ENCODE data around the gene PRPF39. TPM values are rescaled to one million over a fixed set of nuclear protein-coding genes. Genes with fewer than 3 reads are reported as not detected.

Gene PRPF39
- total RNA-seq, 1 donor from 2014 or later, result 23.4 TPM

DNA sequence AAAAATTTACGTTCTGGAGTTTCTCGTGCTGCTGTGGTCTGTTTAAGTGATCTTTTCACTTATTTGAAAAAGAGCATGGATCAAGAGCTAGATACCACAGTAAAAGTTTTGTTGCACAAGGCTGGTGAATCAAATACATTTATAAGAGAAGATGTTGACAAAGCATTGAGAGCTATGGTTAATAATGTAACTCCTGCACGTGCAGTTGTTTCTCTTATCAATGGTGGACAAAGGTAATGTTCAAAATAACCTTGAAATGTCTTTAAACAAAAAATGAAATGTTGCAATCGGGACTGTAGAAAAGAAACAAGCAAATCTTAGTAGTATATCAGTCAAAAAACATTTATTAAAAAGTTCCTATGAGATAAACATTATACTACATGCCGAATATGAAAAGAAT lies 39.3 kb upstream of the PRPF39 start:
- TF ChIP-seq, protein P1, sequence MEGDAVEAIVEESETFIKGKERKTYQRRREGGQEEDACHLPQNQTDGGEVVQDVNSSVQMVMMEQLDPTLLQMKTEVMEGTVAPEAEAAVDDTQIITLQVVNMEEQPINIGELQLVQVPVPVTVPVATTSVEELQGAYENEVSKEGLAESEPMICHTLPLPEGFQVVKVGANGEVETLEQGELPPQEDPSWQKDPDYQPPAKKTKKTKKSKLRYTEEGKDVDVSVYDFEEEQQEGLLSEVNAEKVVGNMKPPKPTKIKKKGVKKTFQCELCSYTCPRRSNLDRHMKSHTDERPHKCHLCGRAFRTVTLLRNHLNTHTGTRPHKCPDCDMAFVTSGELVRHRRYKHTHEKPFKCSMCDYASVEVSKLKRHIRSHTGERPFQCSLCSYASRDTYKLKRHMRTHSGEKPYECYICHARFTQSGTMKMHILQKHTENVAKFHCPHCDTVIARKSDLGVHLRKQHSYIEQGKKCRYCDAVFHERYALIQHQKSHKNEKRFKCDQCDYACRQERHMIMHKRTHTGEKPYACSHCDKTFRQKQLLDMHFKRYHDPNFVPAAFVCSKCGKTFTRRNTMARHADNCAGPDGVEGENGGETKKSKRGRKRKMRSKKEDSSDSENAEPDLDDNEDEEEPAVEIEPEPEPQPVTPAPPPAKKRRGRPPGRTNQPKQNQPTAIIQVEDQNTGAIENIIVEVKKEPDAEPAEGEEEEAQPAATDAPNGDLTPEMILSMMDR (IDR thresholded peaks at IDR 0.05; ENCODE audit: insufficient read depth, low read length, severe bottlenecking), result no peak
- Histone ChIP-seq H3K27me3 (ENCODE audit: control insufficient read depth, insufficient read depth, low read length) (no peaks in the 10 kb centered on the region), H3K36me3 (ENCODE audit: control insufficient read depth, insufficient read depth, low read length) (no peaks in the 10 kb centered on the region), H3K4me3 (ENCODE audit: low read depth, low read length) (no peak overlapping the region)
- DNase-seq (ENCODE audit: low read depth), result no peak
- no peak for FAIRE-seq

DNA sequence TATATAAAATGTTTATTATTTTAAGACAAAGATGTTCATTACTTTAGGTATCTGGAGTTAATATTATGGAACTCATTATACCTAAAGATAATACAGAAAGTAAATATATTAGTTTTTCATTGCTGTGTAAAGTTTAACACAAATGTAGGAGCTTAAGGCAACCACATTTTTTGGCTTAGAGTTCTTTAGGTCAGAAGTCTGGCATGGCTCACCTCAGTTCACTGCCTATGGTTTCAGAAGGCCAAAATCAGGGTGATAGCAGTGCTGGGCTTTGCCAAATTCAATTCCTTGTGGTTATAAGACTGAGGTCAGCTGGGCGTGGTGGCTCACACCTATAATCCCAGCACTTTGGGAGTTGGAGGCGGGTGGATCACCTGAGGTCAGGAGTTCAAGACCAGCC lies 35.5 kb upstream of the PRPF39 start:
- no peak for DNase-seq (ENCODE audit: low read depth)
- TF ChIP-seq, protein P1 (IDR thresholded peaks at IDR 0.05; ENCODE audit: insufficient read depth, low read length, severe bottlenecking), result no peak
- H3K36me3 ChIP-seq (ENCODE audit: control insufficient read depth, insufficient read depth, low read length), result no peaks in the 10 kb centered on the region

DNA sequence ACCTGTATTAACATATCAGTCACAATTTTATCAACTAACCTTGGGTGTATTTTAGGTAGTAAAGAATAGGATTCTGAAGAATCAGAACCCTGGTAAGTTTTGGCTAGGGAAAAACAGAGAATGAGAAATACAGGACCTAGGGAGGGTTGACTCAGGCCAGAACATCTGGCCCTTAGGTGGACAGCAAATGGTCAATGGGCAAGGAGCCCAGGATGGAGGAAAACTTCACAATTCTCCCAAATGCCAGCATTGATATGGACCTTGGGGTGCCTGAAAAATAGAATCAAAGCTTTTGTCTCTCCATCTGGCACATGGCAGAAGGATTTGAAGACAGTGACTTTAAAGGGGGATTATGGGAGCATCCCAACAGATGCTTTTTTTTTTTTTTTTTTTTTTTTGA lies 32.7 kb upstream of the PRPF39 start:
- TF ChIP-seq, protein P1 (IDR thresholded peaks at IDR 0.05; ENCODE audit: insufficient read depth, low read length, severe bottlenecking), result no peak
- Histone ChIP-seq H3K36me3 (ENCODE audit: control insufficient read depth, insufficient read depth, low read length) (no peaks in the 10 kb centered on the region), H3K4me3 (ENCODE audit: low read depth, low read length) (no peak overlapping the region), H3K27me3 (ENCODE audit: control insufficient read depth, insufficient read depth, low read length) (no peaks in the 10 kb centered on the region)
- no peak for FAIRE-seq
- no peak for DNase-seq (ENCODE audit: low read depth)

More for the DNA sequence above, 35.5 kb upstream of the PRPF39 start:
- no peak overlapping the region for H3K4me3 ChIP-seq (ENCODE audit: low read depth, low read length)
- no peak for FAIRE-seq
- H3K27me3 ChIP-seq (ENCODE audit: control insufficient read depth, insufficient read depth, low read length), result no peaks in the 10 kb centered on the region

DNA sequence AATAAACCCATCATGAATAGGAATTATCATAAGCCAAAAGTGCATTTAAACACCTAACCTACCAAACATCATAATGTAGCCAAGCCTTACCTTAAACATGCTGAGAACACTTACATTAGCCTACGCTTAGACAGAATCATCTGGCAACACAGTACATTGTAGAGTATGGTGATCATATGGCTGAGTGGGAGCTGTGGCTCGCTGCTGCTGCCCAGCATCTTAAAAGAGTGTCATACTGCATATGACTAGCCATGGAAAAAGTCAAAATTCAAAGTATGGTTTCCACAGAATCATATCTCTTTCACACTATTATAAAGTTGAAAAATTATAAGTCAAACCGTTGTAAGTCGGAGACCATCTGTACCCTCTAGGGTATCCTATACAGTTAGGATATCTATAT lies 32.0 kb upstream of the PRPF39 start:
- FAIRE-seq (no peak), DNase-seq (ENCODE audit: low read depth) (no peak)
- Histone ChIP-seq H3K27me3 (ENCODE audit: control insufficient read depth, insufficient read depth, low read length) (no peaks in the 10 kb centered on the region), H3K36me3 (ENCODE audit: control insufficient read depth, insufficient read depth, low read length) (no peaks in the 10 kb centered on the region), H3K4me3 (ENCODE audit: low read depth, low read length) (no peak overlapping the region)
- TF ChIP-seq, protein P1 (IDR thresholded peaks at IDR 0.05; ENCODE audit: insufficient read depth, low read length, severe bottlenecking), result no peak

DNA sequence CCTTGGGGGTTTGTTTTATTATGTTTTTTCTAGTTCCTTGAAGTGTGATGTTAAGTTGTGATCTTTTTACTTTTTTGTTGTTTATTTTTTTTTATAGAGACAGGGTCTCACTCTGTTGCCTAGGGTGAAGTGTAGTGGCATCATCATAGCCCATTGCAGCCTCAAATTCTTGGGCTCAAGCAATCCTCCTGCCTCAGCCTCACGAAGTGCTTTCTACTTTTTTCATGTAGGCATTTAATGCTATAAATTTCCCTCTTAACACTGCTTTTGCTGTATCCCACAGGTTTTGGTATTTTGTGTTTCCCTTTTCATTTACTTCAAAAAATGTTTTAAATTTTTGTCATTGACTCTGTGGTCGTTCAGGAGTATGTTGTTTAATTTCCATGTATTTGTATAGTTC lies 26.6 kb upstream of the PRPF39 start:
- Histone ChIP-seq H3K27me3 (ENCODE audit: control insufficient read depth, insufficient read depth, low read length) (no peaks in the 10 kb centered on the region), H3K4me3 (ENCODE audit: low read depth, low read length) (no peak overlapping the region), H3K36me3 (ENCODE audit: control insufficient read depth, insufficient read depth, low read length) (no peaks in the 10 kb centered on the region)
- TF ChIP-seq, protein P1 (IDR thresholded peaks at IDR 0.05; ENCODE audit: insufficient read depth, low read length, severe bottlenecking), result no peak
- DNase-seq (ENCODE audit: low read depth) (no peak), FAIRE-seq (no peak)

DNA sequence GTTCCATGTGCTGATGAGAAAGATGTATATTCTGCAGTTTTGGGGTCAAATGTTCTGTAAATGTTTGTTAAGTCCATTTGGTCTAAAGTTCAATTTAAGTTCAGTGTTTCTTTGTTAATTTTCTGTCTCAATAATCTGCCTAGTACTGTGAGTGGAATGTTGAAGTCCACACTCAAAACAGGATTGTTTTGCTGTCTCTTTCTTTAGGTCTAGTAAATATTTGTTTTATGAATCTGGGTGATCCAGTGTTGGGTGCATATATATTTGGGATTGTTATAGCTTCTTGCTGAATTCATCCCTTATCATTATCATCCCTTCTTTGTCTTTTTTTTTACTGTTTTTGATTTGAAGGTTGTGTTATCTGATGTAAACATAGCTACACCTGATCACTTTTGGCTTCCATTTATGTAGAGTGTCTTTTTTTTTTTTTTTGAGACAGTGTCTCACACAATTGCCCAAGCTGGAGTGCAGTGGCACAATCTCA lies 26.0 kb upstream of the PRPF39 start:
- H3K36me3 ChIP-seq (ENCODE audit: control insufficient read depth, insufficient read depth, low read length), result no peaks in the 10 kb centered on the region
- H3K4me3 ChIP-seq (ENCODE audit: low read depth, low read length), result no peak overlapping the region
- FAIRE-seq (no peak), DNase-seq (ENCODE audit: low read depth) (no peak)
- H3K27me3 ChIP-seq (ENCODE audit: control insufficient read depth, insufficient read depth, low read length), result no peaks in the 10 kb centered on the region
- TF ChIP-seq, protein P1 (IDR thresholded peaks at IDR 0.05; ENCODE audit: insufficient read depth, low read length, severe bottlenecking), result no peak

Measured in bronchial epithelial cell (primary cell).